Right lobe of liver (tissue), 6 donors: Measurements from ENCODE around the gene VWA8. TPM values are rescaled to one million over a fixed set of nuclear protein-coding genes. Genes with fewer than 3 reads are reported as not detected.

Source experiments
- ATAC-seq, 4 donors: fragments of 200-7000 bp; cut with Tn5 transposase; one replicate each; pipeline ENCODE4 v1.9.1; 2020; ENCODE audit warnings: mild to moderate bottlenecking in 4 of 4, moderate library complexity in 4 of 4
- DNase-seq, 3 donors: peaks; one replicate each; pipeline ENCODE4 v3.0.0-alpha.2; 2020
- H3K27ac ChIP-seq, 3 donors: fragments of 200-600 bp; one replicate each; pipeline ENCODE4 v1.8.0; 2022
- H3K27me3 ChIP-seq, 2 donors: fragments of 200-600 bp; one replicate each; pipeline ENCODE4 v1.8.0; 2022
- H3K36me3 ChIP-seq, 4 donors: fragments of 200-600 bp; sonication (generic) in 1 of 4; one replicate each; pipeline versions ENCODE4 v1.5.1 to v1.8.0; 2017 to 2022; ENCODE audit warnings: control low read depth in 1 of 4
- H3K4me1 ChIP-seq, 4 donors: fragments of 200-600 bp; sonication (generic) in 1 of 4; one replicate each; pipeline versions ENCODE4 v1.5.1 to v1.8.0; 2017 to 2022; ENCODE audit warnings: control low read depth in 1 of 4
- H3K4me3 ChIP-seq, 3 donors: fragments of 200-600 bp; one replicate each; pipeline ENCODE4 v1.8.0; 2022
- H3K9me3 ChIP-seq, 4 donors: fragments of 200-600 bp; sonication (generic) in 1 of 4; one replicate each; pipeline versions ENCODE4 v1.5.1 to v1.8.0; 2017 to 2022; ENCODE audit warnings: control low read depth in 1 of 4
- POLR2A ChIP-seq: fragments of 450-650 bp; IDR thresholded peaks from one replicate; pipeline ENCODE4 v1.6.1; 2017; ENCODE audit warnings: antibody characterized with exemption, mild to moderate bottlenecking
- WGBS: methylation state at CpG from one replicate; pipeline ENCODE4 v1.1.6; 2018; ENCODE audit warnings: low coverage, low lambda C conversion rate; ENCODE audit not compliant: insufficient coverage; ENCODE audit errors: missing lambda C conversion rate; 5-methylcytosine and 5-hydroxymethylcytosine counted together
- intact Hi-C, 2 donors: fragments of 100-400 bp; cut with DNase I; formaldehyde crosslinking; loops; one replicate each; pipeline versions ENCODE4 v1.11.2 to v1.14.1; 2022
- total RNA-seq, 6 experiments: library from RNA; depleted of rRNA in 2 of 6; stranded (reverse); fragments of >200 nt in 2 of 6; fragmentation: NEBNext Ultra II Directional in 3 of 6; extraction: Animal tissue kit (Norgen Biotek cat#: 25700) in 3 of 6; gene quantifications; one replicate each; pipeline versions ENCODE4 v1.1.0 to v1.2.4, GENCODE V29; 2016 to 2023
- TF ChIP-seq, protein P1 (sequence below), 4 donors: fragments of 200-600 bp in 3 of 4; fragments of 450-650 bp in 1 of 4; IDR thresholded peaks; one replicate each; pipeline versions ENCODE4 v1.5.1 to v1.8.0; 2016 to 2022; ENCODE audit warnings: antibody characterized with exemption in 4 of 4, mild to moderate bottlenecking in 2 of 4
- donor health status: DM: no; HTN: yes; CAD: no.
- donor health status: DM: no; HTN: no; CAD: no.
- donor health status: DM: no; HTN: no; CAD: no.
- donor health status: DM: no; HTN: yes; CAD: no.
- donor health status: DM: no; HTN: yes; CAD: no.

VWA8 gene
- total RNA-seq, 6 experiments from 2014 or later: 19.4 to 33.8 (median 30.8) TPM

DNA sequence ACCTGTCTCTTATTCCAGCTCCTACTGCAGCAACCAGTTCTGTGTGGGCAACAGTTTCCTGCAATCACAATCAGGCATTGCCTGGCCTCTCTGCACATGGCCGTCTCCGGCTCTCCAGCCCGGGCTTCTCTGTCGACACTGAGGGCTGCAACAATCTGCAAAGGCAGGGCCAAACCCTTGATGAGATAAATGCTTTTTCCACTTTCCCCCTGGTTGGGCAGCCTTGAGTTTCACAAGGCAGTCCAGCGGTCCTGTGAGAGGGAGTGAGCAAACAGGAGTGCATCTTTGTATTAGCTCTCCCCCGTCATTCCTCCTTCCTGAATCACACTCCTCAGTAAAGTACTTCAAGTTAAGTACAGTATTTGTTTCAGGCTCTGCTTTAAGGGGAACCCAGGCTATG is 40.7 kb upstream of the VWA8 start:
- no peak overlapping the region for H3K27ac ChIP-seq
- intact Hi-C loops: no loop called here
- no peaks in the 10 kb centered on the region for H3K4me1 ChIP-seq
- ATAC-seq: no peak
- WGBS: 52% methylated on average over 6 of the region's 6 CpGs
- H3K36me3 ChIP-seq: no peaks in the 10 kb centered on the region
- no peak for DNase-seq
- no peak for TF ChIP-seq POLR2A
- TF ChIP-seq, protein P1, sequence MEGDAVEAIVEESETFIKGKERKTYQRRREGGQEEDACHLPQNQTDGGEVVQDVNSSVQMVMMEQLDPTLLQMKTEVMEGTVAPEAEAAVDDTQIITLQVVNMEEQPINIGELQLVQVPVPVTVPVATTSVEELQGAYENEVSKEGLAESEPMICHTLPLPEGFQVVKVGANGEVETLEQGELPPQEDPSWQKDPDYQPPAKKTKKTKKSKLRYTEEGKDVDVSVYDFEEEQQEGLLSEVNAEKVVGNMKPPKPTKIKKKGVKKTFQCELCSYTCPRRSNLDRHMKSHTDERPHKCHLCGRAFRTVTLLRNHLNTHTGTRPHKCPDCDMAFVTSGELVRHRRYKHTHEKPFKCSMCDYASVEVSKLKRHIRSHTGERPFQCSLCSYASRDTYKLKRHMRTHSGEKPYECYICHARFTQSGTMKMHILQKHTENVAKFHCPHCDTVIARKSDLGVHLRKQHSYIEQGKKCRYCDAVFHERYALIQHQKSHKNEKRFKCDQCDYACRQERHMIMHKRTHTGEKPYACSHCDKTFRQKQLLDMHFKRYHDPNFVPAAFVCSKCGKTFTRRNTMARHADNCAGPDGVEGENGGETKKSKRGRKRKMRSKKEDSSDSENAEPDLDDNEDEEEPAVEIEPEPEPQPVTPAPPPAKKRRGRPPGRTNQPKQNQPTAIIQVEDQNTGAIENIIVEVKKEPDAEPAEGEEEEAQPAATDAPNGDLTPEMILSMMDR (IDR thresholded peaks at IDR 0.05): no peak
- no peaks in the 10 kb centered on the region for H3K9me3 ChIP-seq
- H3K4me3 ChIP-seq: no peak overlapping the region
- no peaks in the 10 kb centered on the region for H3K27me3 ChIP-seq

DNA sequence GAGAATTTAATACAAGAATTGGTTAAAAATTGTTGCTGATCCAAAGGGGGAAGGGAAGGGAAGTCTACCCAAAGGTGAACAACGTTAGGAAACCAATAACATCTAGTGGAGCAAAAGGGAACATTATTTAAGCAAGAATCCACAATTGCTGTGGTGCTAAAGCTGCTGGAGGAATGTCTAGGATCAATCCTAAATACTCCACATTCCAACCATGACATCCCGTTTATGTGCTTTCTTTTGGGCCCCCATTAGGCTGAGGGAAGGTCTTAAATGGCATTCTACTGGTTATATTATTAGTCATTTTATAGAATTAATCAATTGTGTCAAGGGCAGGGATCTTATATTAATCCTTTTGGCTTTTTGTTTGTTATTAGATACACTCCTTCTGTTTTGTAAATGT is 39.9 kb upstream of the VWA8 start:
- WGBS: 51% methylated on average over 2 of the region's 2 CpGs
- no peak for DNase-seq
- ATAC-seq: no peak
- Histone ChIP-seq H3K9me3 (no peaks in the 10 kb centered on the region), H3K4me3 (no peak overlapping the region), H3K27me3 (no peaks in the 10 kb centered on the region), H3K4me1 (no peaks in the 10 kb centered on the region), H3K36me3 (no peaks in the 10 kb centered on the region), H3K27ac (no peak overlapping the region)
- intact Hi-C loops: no loop called here
- TF ChIP-seq, protein P1 (IDR thresholded peaks at IDR 0.05): no peak
- no peak for TF ChIP-seq POLR2A

DNA sequence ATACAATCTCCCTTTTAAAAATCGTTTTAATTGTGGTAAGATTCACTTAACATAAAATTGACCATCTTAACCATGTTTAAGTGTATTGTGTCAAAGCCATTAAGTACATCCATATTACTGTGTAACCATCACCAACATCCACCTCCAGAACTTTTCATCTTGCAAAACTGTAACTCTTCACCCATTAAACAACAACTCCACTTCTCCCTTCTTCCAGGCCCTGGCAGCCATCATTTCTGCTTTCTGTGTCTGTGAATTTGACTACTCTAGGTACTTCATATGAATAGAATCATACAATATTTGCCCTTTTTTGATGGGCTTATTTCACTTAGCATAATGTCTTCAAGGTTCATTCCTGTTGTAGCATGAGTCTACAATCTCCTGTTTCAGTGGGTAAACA is 36.5 kb upstream of the VWA8 start:
- no peaks in the 10 kb centered on the region for H3K27me3 ChIP-seq
- no peak overlapping the region for H3K27ac ChIP-seq
- no peak for TF ChIP-seq POLR2A
- TF ChIP-seq, protein P1 (IDR thresholded peaks at IDR 0.05): no peak
- no peaks in the 10 kb centered on the region for H3K9me3 ChIP-seq
- DNase-seq: no peak
- H3K4me1 ChIP-seq: no peaks in the 10 kb centered on the region
- no peak for ATAC-seq
- H3K36me3 ChIP-seq: no peaks in the 10 kb centered on the region
- WGBS: 44% methylated on average over 1 of the region's 1 CpG
- no peak overlapping the region for H3K4me3 ChIP-seq
- intact Hi-C loops: no loop called here

DNA sequence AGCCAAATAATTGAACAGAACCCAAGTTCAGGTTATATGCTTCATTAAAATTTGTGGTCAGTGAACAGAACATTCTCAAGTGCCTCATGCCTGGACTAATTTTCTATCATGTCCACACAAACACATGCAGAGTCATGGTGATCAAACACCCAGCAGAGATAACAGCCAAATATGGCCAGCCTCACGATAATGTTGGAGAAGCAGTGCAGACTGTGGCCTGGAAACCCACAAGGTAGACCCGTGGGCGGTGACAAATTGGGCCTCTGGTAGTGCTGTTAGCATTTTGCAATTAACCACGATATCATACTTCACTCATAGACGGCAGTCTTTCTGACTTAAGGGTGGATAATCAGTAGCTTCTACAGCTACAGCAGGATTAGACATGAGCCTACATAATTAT is 35.0 kb upstream of the VWA8 start:
- ATAC-seq: no peak
- no peak for TF ChIP-seq POLR2A
- TF ChIP-seq, protein P1 (IDR thresholded peaks at IDR 0.05): no peak
- Histone ChIP-seq H3K9me3 (no peaks in the 10 kb centered on the region), H3K27me3 (no peaks in the 10 kb centered on the region), H3K4me3 (no peak overlapping the region), H3K4me1 (peaks cover 0 to 3% (median 0%) of the 10 kb centered on the region in 4 donors), H3K36me3 (no peaks in the 10 kb centered on the region), H3K27ac (no peak overlapping the region)
- intact Hi-C loops: no loop called here
- 50% methylated on average over 4 of the region's 5 CpGs for WGBS
- DNase-seq: no peak

DNA sequence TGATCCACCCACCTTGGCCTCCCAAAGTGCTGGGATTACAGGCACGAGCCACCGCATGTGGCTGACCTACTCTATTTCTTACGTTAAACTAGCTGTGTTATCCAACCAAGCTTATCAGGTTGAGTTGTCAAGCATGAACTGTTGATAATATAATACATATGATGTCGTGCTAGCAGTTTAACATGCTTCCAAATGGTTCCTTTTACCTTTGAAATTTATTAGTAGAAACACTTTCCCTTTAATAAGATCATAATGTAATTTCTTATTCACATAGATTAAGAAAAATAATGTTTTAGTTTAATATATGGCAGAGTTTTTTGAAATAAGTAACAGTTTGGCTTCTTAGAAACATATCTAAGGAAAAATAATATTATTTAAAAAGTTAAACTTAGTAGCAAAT is 34.4 kb upstream of the VWA8 start:
- 84% methylated on average over 4 of the region's 4 CpGs for WGBS
- no peak for ATAC-seq
- TF ChIP-seq, protein P1 (IDR thresholded peaks at IDR 0.05): no peak
- TF ChIP-seq POLR2A: no peak
- Histone ChIP-seq H3K9me3 (no peaks in the 10 kb centered on the region), H3K27ac (no peak overlapping the region), H3K4me3 (no peak overlapping the region), H3K27me3 (no peaks in the 10 kb centered on the region), H3K4me1 (peaks cover 0 to 3% (median 0%) of the 10 kb centered on the region in 4 donors), H3K36me3 (no peaks in the 10 kb centered on the region)
- intact Hi-C loops: no loop called here
- DNase-seq: no peak
